HG02973 (cell line): Measurements from ENCODE around the gene UBAP2.

Source experiments
- ATAC-seq: cut with Tn5 transposase; IDR thresholded peaks from one replicate; pipeline ENCODE4 v1.9.1; 2021; ENCODE audit warnings: moderate library complexity; ENCODE audit not compliant: unreplicated experiment

UBAP2 gene

GRCh38 chr9:34048727-34049629, at the start of gene UBAP2:
TSS of gene UBAP2 (minus strand) at chr9:34048887. CDS start at chr9:34017148, 31,739 bp downstream.
- peak; percentile 68 for ATAC-seq

- no peak for ATAC-seq
Observed at GRCh38 chr9:34098307-34098706, 49.6 kb upstream of the UBAP2 start.

GRCh38 chr9:34097865-34098264, 49.2 kb upstream of the UBAP2 start:
- ATAC-seq, result no peak

- no peak for ATAC-seq
Observed at GRCh38 chr9:34096751-34097150, 48.1 kb upstream of the UBAP2 start.

GRCh38 chr9:34093578-34093977, 44.9 kb upstream of the UBAP2 start:
- ATAC-seq, result no peak

- ATAC-seq, result no peak
Observed at GRCh38 chr9:34089311-34089710, 40.6 kb upstream of the UBAP2 start.

- no peak for ATAC-seq
Observed at GRCh38 chr9:34087370-34087769, 38.7 kb upstream of the UBAP2 start.

GRCh38 chr9:34086864-34087263, 38.2 kb upstream of the UBAP2 start:
- ATAC-seq, result no peak

GRCh38 chr9:34085581-34086500, 37.2 kb upstream of the UBAP2 start:
- no peak for ATAC-seq

- no peak for ATAC-seq
Observed at GRCh38 chr9:34084562-34084961, 35.9 kb upstream of the UBAP2 start.

GRCh38 chr9:34079181-34079580, 30.5 kb upstream of the UBAP2 start:
- ATAC-seq, result no peak

GRCh38 chr9:34072868-34073590, 24.3 kb upstream of the UBAP2 start:
- no peak for ATAC-seq

GRCh38 chr9:34072410-34072809, 23.7 kb upstream of the UBAP2 start:
- no peak for ATAC-seq

- no peak for ATAC-seq
Observed at GRCh38 chr9:34070606-34071324, 22.1 kb upstream of the UBAP2 start.

- no peak for ATAC-seq
Observed at GRCh38 chr9:34069831-34070230, 21.1 kb upstream of the UBAP2 start.

- no peak for ATAC-seq
Observed at GRCh38 chr9:34065541-34065940, 16.9 kb upstream of the UBAP2 start.

- ATAC-seq, result no peak
Observed at GRCh38 chr9:34059954-34060353, 11.3 kb upstream of the UBAP2 start.

GRCh38 chr9:34059281-34059680, 10.6 kb upstream of the UBAP2 start:
- ATAC-seq, result no peak

GRCh38 chr9:34049630-34050384, 1.1 kb upstream of the UBAP2 start:
- no peak for ATAC-seq
